Calu3 (cell line): ENCODE results near the gene SLC38A3. TPM values are rescaled to one million over a fixed set of nuclear protein-coding genes. Genes with fewer than 3 reads are reported as not detected.

Experiments used
- BruUV-seq: library from RNA; stranded (reverse); fragments of 400-500 nt; replicated peaks from 2 replicates; lab custom pipeline; 2021; lab: Mats Ljungman, UMichigan
- CTCF ChIA-PET: fragments of 300-600 bp; sonication (Branson Sonifier 250); formaldehyde crosslinking; loops from one replicate; lab custom pipeline; 2022; ENCODE audit warnings: antibody characterized with exemption; lab: Charles Lee
- DNase-seq: peaks from one replicate; pipeline ENCODE4 v3.0.0; 2022
- H3K27ac Mint-ChIP-seq: one replicate; pipeline ENCODE4 v1.8.0; 2022; ENCODE audit warnings: mixed read lengths; ENCODE audit not compliant: unreplicated experiment
- H3K27me3 Mint-ChIP-seq: one replicate; pipeline ENCODE4 v1.8.0; 2022; ENCODE audit warnings: mixed read lengths; ENCODE audit not compliant: unreplicated experiment
- H3K36me3 Mint-ChIP-seq: one replicate; pipeline ENCODE4 v1.8.0; 2022; ENCODE audit warnings: mild to moderate bottlenecking, moderate library complexity, mixed read lengths; ENCODE audit not compliant: insufficient read depth, unreplicated experiment
- H3K4me1 Mint-ChIP-seq: one replicate; pipeline ENCODE4 v1.8.0; 2022; ENCODE audit warnings: mild to moderate bottlenecking, low read depth, mixed read lengths; ENCODE audit not compliant: unreplicated experiment
- H3K4me3 Mint-ChIP-seq: one replicate; pipeline ENCODE4 v1.8.0; 2022; ENCODE audit warnings: mild to moderate bottlenecking, low read depth, moderate library complexity, mixed read lengths; ENCODE audit not compliant: unreplicated experiment
- H3K9me3 Mint-ChIP-seq: one replicate; pipeline ENCODE4 v1.8.0; 2022; ENCODE audit warnings: low read depth, mixed read lengths; ENCODE audit not compliant: unreplicated experiment
- CTCF ChIP-seq: fragments of 200-600 bp; IDR thresholded peaks from one replicate; pipeline ENCODE4 v1.8.0; 2022; ENCODE audit warnings: antibody characterized with exemption; ENCODE audit not compliant: unreplicated experiment
- intact Hi-C: fragments of 100-400 bp; cut with micrococcal nuclease; formaldehyde crosslinking; loops from one replicate; pipeline ENCODE4 v1.10.0; 2022; ENCODE audit not compliant: unreplicated experiment
- total RNA-seq: library from RNA; stranded (reverse); gene quantifications from 2 replicates; pipeline ENCODE4 v1.2.3, GENCODE V29; 2022

SLC38A3 gene
- total RNA-seq, 1 experiment from 2014 or later: not detected

GRCh38 chr3:50262778-50263177, 57.7 kb downstream of the SLC38A3 start:
- intact Hi-C loops: no loop called here
- TF ChIP-seq CTCF: no peak
- no peak overlapping the region for H3K4me3 Mint-ChIP-seq
- CTCF ChIA-PET: no interaction called here
- H3K4me1 Mint-ChIP-seq: peaks cover 29% of the 10 kb centered on the region
- peak overlapping the region; percentile 54 for H3K27ac Mint-ChIP-seq
- H3K27me3 Mint-ChIP-seq: no peaks in the 10 kb centered on the region
- BruUV-seq: no TSS peak
- H3K36me3 Mint-ChIP-seq: peaks cover 42% of the 10 kb centered on the region
- H3K9me3 Mint-ChIP-seq: no peaks in the 10 kb centered on the region
- DNase-seq: no peak

GRCh38 chr3:50263478-50264382, 58.7 kb downstream of the SLC38A3 start:
- no TSS peak for BruUV-seq
- no peak for DNase-seq
- Mint-ChIP-seq H3K4me3 (no peak overlapping the region), H3K27ac (peak overlapping the region; percentile 54), H3K36me3 (peaks cover 40% of the 10 kb centered on the region), H3K27me3 (no peaks in the 10 kb centered on the region), H3K4me1 (peaks cover 39% of the 10 kb centered on the region), H3K9me3 (no peaks in the 10 kb centered on the region)
- TF ChIP-seq CTCF: no peak
- CTCF ChIA-PET: interaction anchor here (0.8 to 1.6 kb wide), 6 partner anchors 17 to 73 kb away, joined by 3 to 6 read pairs (median 4); partner anchors contain the start of gene GNAI2
- intact Hi-C loops: no loop called here

GRCh38 chr3:50264383-50264963, 59.4 kb downstream of the SLC38A3 start:
- no peak overlapping the region for H3K4me3 Mint-ChIP-seq
- DNase-seq: peak; percentile 60
- H3K4me1 Mint-ChIP-seq: peaks cover 46% of the 10 kb centered on the region
- no peak for TF ChIP-seq CTCF
- H3K27me3 Mint-ChIP-seq: no peaks in the 10 kb centered on the region
- no peaks in the 10 kb centered on the region for H3K9me3 Mint-ChIP-seq
- peaks cover 41% of the 10 kb centered on the region for H3K36me3 Mint-ChIP-seq
- peak overlapping the region; percentile 83 for H3K27ac Mint-ChIP-seq
- intact Hi-C loops: no loop called here
- BruUV-seq: no TSS peak
- CTCF ChIA-PET: interaction anchor here (0.7 to 1.6 kb wide), 9 partner anchors 18 to 106 kb away, joined by 3 to 6 read pairs (median 3); partner anchors contain the start of gene GNAI2

GRCh38 chr3:50264964-50265485, 60.0 kb downstream of the SLC38A3 start:
- TF ChIP-seq CTCF: no peak
- DNase-seq: peak; percentile 50
- Mint-ChIP-seq H3K4me3 (no peak overlapping the region), H3K4me1 (peaks cover 52% of the 10 kb centered on the region), H3K9me3 (no peaks in the 10 kb centered on the region), H3K36me3 (peaks cover 41% of the 10 kb centered on the region), H3K27me3 (no peaks in the 10 kb centered on the region), H3K27ac (peak overlapping the region; percentile 83)
- BruUV-seq: no TSS peak
- intact Hi-C loops: no loop called here
- CTCF ChIA-PET: interaction anchor here (0.7 to 1.6 kb wide), 8 partner anchors 18 to 106 kb away, joined by 3 to 6 read pairs (median 4); partner anchors contain the start of gene GNAI2
